GM21723 (cell line): ENCODE measurements around the gene ADGRB3.
A peak's percentile ranks its signal among the peaks of the same experiment; 100 is the strongest.

Experiments
- ATAC-seq: cut with Tn5 transposase; IDR thresholded peaks from one replicate; pipeline ENCODE4 v1.9.1; 2021; ENCODE audit warnings: mild to moderate bottlenecking, moderate library complexity; ENCODE audit not compliant: unreplicated experiment

The ADGRB3 gene

GRCh38 chr6:68634726-68635411, at the start of gene ADGRB3:
ADGRB3 (plus strand) TSS chr6:68635282; CDS start chr6:68638676, 3,394 bp downstream.
- peak; percentile 83 for ATAC-seq

- no peak for ATAC-seq
Observed at GRCh38 chr6:68593558-68593957, 41.5 kb upstream of the ADGRB3 start.

GRCh38 chr6:68597642-68598041, 37.4 kb upstream of the ADGRB3 start:
- ATAC-seq: no peak

- no peak for ATAC-seq
Observed at GRCh38 chr6:68615938-68616337, 19.1 kb upstream of the ADGRB3 start.

- ATAC-seq: no peak
Observed at GRCh38 chr6:68625998-68626397, 9.1 kb upstream of the ADGRB3 start.

- ATAC-seq: no peak
Observed at GRCh38 chr6:68628161-68628560, 6.9 kb upstream of the ADGRB3 start.

- no peak for ATAC-seq
Observed at GRCh38 chr6:68632734-68633133, 2.3 kb upstream of the ADGRB3 start.

GRCh38 chr6:68633281-68633971, 1.7 kb upstream of the ADGRB3 start:
- no peak for ATAC-seq

GRCh38 chr6:68633972-68634725, 933 bp upstream of the ADGRB3 start:
- peak; percentile 6 for ATAC-seq

- ATAC-seq: no peak
Observed at GRCh38 chr6:68635412-68635705, 277 bp downstream of the ADGRB3 start.

- ATAC-seq: no peak
Observed at GRCh38 chr6:68635706-68636513, 828 bp downstream of the ADGRB3 start.

- no peak for ATAC-seq
Observed at GRCh38 chr6:68636666-68637065, 1.6 kb downstream of the ADGRB3 start.

GRCh38 chr6:68637071-68637470, 2.0 kb downstream of the ADGRB3 start:
- no peak for ATAC-seq

- no peak for ATAC-seq
Observed at GRCh38 chr6:68637782-68638181, 2.7 kb downstream of the ADGRB3 start.

- ATAC-seq: no peak
Observed at GRCh38 chr6:68638230-68638900, 3.3 kb downstream of the ADGRB3 start.

GRCh38 chr6:68639211-68639610, 4.1 kb downstream of the ADGRB3 start:
- no peak for ATAC-seq

GRCh38 chr6:68639826-68640490, 4.9 kb downstream of the ADGRB3 start:
- ATAC-seq: no peak

- ATAC-seq: no peak
Observed at GRCh38 chr6:68640491-68640835, 5.4 kb downstream of the ADGRB3 start.

- no peak for ATAC-seq
Observed at GRCh38 chr6:68641172-68641571, 6.1 kb downstream of the ADGRB3 start.

GRCh38 chr6:68642081-68642480, 7.0 kb downstream of the ADGRB3 start:
- ATAC-seq: no peak
